ENCODE results near the gene IQGAP1. TPM values are rescaled to one million over a fixed set of nuclear protein-coding genes. Genes with fewer than 3 reads are reported as not detected.
A peak's percentile ranks its signal among the peaks of the same experiment; 100 is the strongest.
"Not testable (repeated sequence)": the region's sequence is repeated elsewhere in the genome, so short reads cannot be mapped to it uniquely, and the experiment has no call there.

Gene IQGAP1
- total and polyA plus RNA-seq, 8 donors: 22.3 to 222 (median 86.4) TPM

GRCh38 chr15:90412356-90413194 is 24.5 kb downstream of the IQGAP1 start:
- peaks cover 30 to 65% (median 45%) of the 10 kb centered on the region in 4 donors for H3K4me1 ChIP-seq
- H3K27ac ChIP-seq: peak overlapping the region in 4 of 5 donors; percentile 43 to 83 (median 62)
- TF ChIP-seq POLR2AphosphoS5 (IDR thresholded peaks at IDR 0.05) (peak in 1 of 3 donors; percentile 68), CTCF (IDR thresholded peaks at IDR 0.05) (no peak), EP300 (IDR thresholded peaks at IDR 0.05) (no peak), POLR2A (IDR thresholded peaks at IDR 0.05) (no peak)
- H3K4me3 ChIP-seq: peak overlapping the region in 1 of 4 donors; percentile 5
- 23 to 46% (median 35%) methylated on average over 3 of the region's 3 CpGs for WGBS, 5 donors
- H3K27me3 ChIP-seq: no peaks in the 10 kb centered on the region
- intact Hi-C loops (cut with DNase I; ENCODE audit: low total_unique reads): no loop called here
- H3K36me3 ChIP-seq: peaks cover 0 to 4% (median 0%) of the 10 kb centered on the region in 4 donors
- no peaks in the 10 kb centered on the region for H3K9me3 ChIP-seq
- DNase-seq: peak; percentile 59 to 93

GRCh38 chr15:90413411-90414379 is 25.7 kb downstream of the IQGAP1 start:
- peak in 1 of 2 donors; percentile 32 for DNase-seq
- H3K4me1 ChIP-seq: peaks cover 29 to 63% (median 41%) of the 10 kb centered on the region in 4 donors
- TF ChIP-seq EP300 (IDR thresholded peaks at IDR 0.05) (no peak), POLR2A (IDR thresholded peaks at IDR 0.05) (no peak), CTCF (IDR thresholded peaks at IDR 0.05) (no peak)
- H3K4me3 ChIP-seq: no peak overlapping the region
- intact Hi-C loops (cut with DNase I; ENCODE audit: low total_unique reads): no loop called here
- H3K36me3 ChIP-seq: peaks cover 0 to 4% (median 0%) of the 10 kb centered on the region in 4 donors
- 35 to 48% (median 39%) methylated on average over 10 of the region's 10 CpGs for WGBS, 5 donors
- peak overlapping the region in 4 of 5 donors; percentile 43 to 83 (median 62) for H3K27ac ChIP-seq
- H3K27me3 ChIP-seq: no peaks in the 10 kb centered on the region
- H3K9me3 ChIP-seq: no peaks in the 10 kb centered on the region

- no peak overlapping the region for H3K4me3 ChIP-seq
- peaks cover 30 to 68% (median 44%) of the 10 kb centered on the region in 4 donors for H3K4me1 ChIP-seq
- peak overlapping the region in 4 of 5 donors; percentile 43 to 83 (median 62) for H3K27ac ChIP-seq
- DNase-seq: peak in 1 of 2 donors; percentile 33
- intact Hi-C loops (cut with DNase I; ENCODE audit: low total_unique reads): no loop called here
- TF ChIP-seq POLR2AphosphoS5 (IDR thresholded peaks at IDR 0.05): no peak
- no peak for TF ChIP-seq CTCF (IDR thresholded peaks at IDR 0.05)
- TF ChIP-seq POLR2A (IDR thresholded peaks at IDR 0.05): no peak
- TF ChIP-seq EP300 (IDR thresholded peaks at IDR 0.05): no peak
- WGBS, 5 donors: 56 to 73% (median 67%) methylated on average over 9 of the region's 9 CpGs
- peaks cover 0 to under 1% (median 0%) of the 10 kb centered on the region in 4 donors for H3K36me3 ChIP-seq
- H3K9me3 ChIP-seq: no peaks in the 10 kb centered on the region
- H3K27me3 ChIP-seq: no peaks in the 10 kb centered on the region
Measured at GRCh38 chr15:90414408-90415028, 26.5 kb downstream of the IQGAP1 start.

GRCh38 chr15:90416052-90416451 is 28.0 kb downstream of the IQGAP1 start:
- H3K27me3 ChIP-seq; H3K36me3 ChIP-seq; H3K9me3 ChIP-seq; DNase-seq; H3K27ac ChIP-seq; H3K4me3 ChIP-seq; intact Hi-C loops (cut with DNase I; ENCODE audit: low total_unique reads): not testable (repeated sequence)
- peaks cover 42 to 81% (median 55%) of the 10 kb centered on the region in 4 donors for H3K4me1 ChIP-seq
- 91 to 96% (median 92%) methylated on average over 5 of the region's 5 CpGs for WGBS, 5 donors
